Kidney (tissue), 14 donors: Measurements from ENCODE around the gene TAF4B. TPM values are rescaled to one million over a fixed set of nuclear protein-coding genes. Genes with fewer than 3 reads are reported as not detected.

Source experiments
- DNase-seq, 5 donors: peaks; one replicate each; pipeline ENCODE4 v3.0.0-alpha.2; 2013 to 2020
- FAIRE-seq: peaks from 2 replicates; lab custom pipeline; 2012; peaks lifted over from hg19 to GRCh38; lab: Jason Lieb, UNC
- H3K27ac ChIP-seq, 2 donors: one replicate each; pipeline ENCODE4 v1.7.0; 2013; ENCODE audit warnings: low read depth in 2 of 2, low read length in 2 of 2, inconsistent platforms in 1 of 2
- H3K27me3 ChIP-seq: one replicate; pipeline ENCODE4 v1.7.1; 2013; ENCODE audit warnings: low read length, inconsistent platforms; ENCODE audit not compliant: control insufficient read depth, insufficient read depth
- H3K36me3 ChIP-seq, 3 donors: one replicate each; pipeline versions ENCODE4 v1.7.0 to v1.7.1; 2013; ENCODE audit warnings: low read length in 3 of 3, control low read depth in 1 of 3, inconsistent platforms in 1 of 3; ENCODE audit not compliant: insufficient read depth in 3 of 3, control insufficient read depth in 2 of 3
- H3K4me1 ChIP-seq, 3 donors: one replicate each; pipeline versions ENCODE4 v1.7.0 to v1.7.1; 2013; ENCODE audit warnings: low read length in 3 of 3, inconsistent platforms in 1 of 3, low read depth in 1 of 3; ENCODE audit not compliant: control insufficient read depth in 2 of 3, insufficient read depth in 2 of 3
- H3K4me3 ChIP-seq, 3 donors: one replicate each; pipeline versions ENCODE4 v1.7.0 to v1.8.1; 2013; ENCODE audit warnings: low read length in 3 of 3, control low read depth in 1 of 3, inconsistent platforms in 1 of 3
- H3K9ac ChIP-seq, 3 donors: one replicate each; pipeline versions ENCODE4 v1.7.0 to v1.7.1; 2013; ENCODE audit warnings: low read length in 3 of 3, control low read depth in 1 of 3, inconsistent platforms in 1 of 3
- H3K9me3 ChIP-seq, 3 donors: one replicate each; pipeline versions ENCODE4 v1.7.0 to v1.7.1; 2013; ENCODE audit warnings: low read length in 3 of 3, control low read depth in 1 of 3, inconsistent platforms in 1 of 3; ENCODE audit not compliant: control insufficient read depth in 2 of 3, insufficient read depth in 1 of 3
- CTCF ChIP-seq: IDR thresholded peaks from 3 replicates; pipeline ENCODE4 v1.5.1; 2012; ENCODE audit warnings: mild to moderate bottlenecking, moderate library complexity, borderline replicate concordance; ENCODE audit not compliant: insufficient read depth; ENCODE audit errors: extremely low read depth
- intact Hi-C: fragments of 100-400 bp; cut with DNase I; formaldehyde crosslinking; loops from one replicate; pipeline ENCODE4 v1.11.1; 2022
- polyA plus RNA-seq: library from polyadenylated mRNA; stranded (reverse); fragments of 350-450 nt; fragmentation: Illumina TruSeq; extraction: RNeasy Lipid Tissue Mini Kit (QIAGEN cat#74804); gene quantifications from one replicate; pipeline ENCODE4 v1.2.3, GENCODE V29; 2014; ENCODE audit warnings: low read depth, low replicate concordance; ENCODE audit not compliant: insufficient read depth
- total RNA-seq: library from RNA; stranded (reverse); fragmentation: NEBNext Ultra II Directional; extraction: Animal tissue kit (Norgen Biotek cat#: 25700); gene quantifications from one replicate; pipeline ENCODE4 v1.2.1, GENCODE V29; 2021
- donor health status: control.
- donor health status: control.
- donor health status: control.
- donor health status: control.
- donor health status: control.
- donor health status: DM: yes; HTN: yes; CAD: no.
- donor health status: Normal renal cell carcinoma (clear cell type).

The TAF4B gene
- total and polyA plus RNA-seq, 2 donors from 2014 or later, result 1.7 to 4.9 TPM

GRCh38 chr18:26327062-26327461 lies 100.8 kb downstream of the TAF4B start:
- DNase-seq, result no peak
- no peak for TF ChIP-seq CTCF
- Histone ChIP-seq H3K27ac (no peak overlapping the region), H3K4me3 (no peak overlapping the region), H3K9ac (no peak overlapping the region), H3K36me3 (peaks cover 0 to 2% (median 0%) of the 10 kb centered on the region in 3 donors), H3K27me3 (no peaks in the 10 kb centered on the region), H3K4me1 (no peaks in the 10 kb centered on the region), H3K9me3 (no peaks in the 10 kb centered on the region)
- intact Hi-C loops, result no loop called here
- no peak for FAIRE-seq

GRCh38 chr18:26332991-26333390 lies 106.7 kb downstream of the TAF4B start:
- H3K27ac ChIP-seq, result no peak overlapping the region
- intact Hi-C loops, result no loop called here
- TF ChIP-seq CTCF, result no peak
- no peak overlapping the region for H3K9ac ChIP-seq
- H3K4me1 ChIP-seq, result peaks cover 0 to 13% (median 6%) of the 10 kb centered on the region in 3 donors
- H3K27me3 ChIP-seq, result no peaks in the 10 kb centered on the region
- H3K4me3 ChIP-seq, result no peak overlapping the region
- no peak for FAIRE-seq
- H3K9me3 ChIP-seq, result no peaks in the 10 kb centered on the region
- H3K36me3 ChIP-seq, result peaks cover 0 to 2% (median 0%) of the 10 kb centered on the region in 3 donors
- no peak for DNase-seq

- TF ChIP-seq CTCF, result no peak
- H3K4me1 ChIP-seq, result peaks cover 0 to 13% (median 6%) of the 10 kb centered on the region in 3 donors
- DNase-seq (peak in 2 of 5 donors; percentile 18 to 58), FAIRE-seq (no peak)
- intact Hi-C loops, result no loop called here
- no peak overlapping the region for H3K4me3 ChIP-seq
- no peaks in the 10 kb centered on the region for H3K27me3 ChIP-seq
- H3K9ac ChIP-seq, result no peak overlapping the region
- H3K27ac ChIP-seq, result peak overlapping the region in 1 of 2 donors; percentile 54
- peaks cover 0 to 2% (median 0%) of the 10 kb centered on the region in 3 donors for H3K36me3 ChIP-seq
- H3K9me3 ChIP-seq, result no peaks in the 10 kb centered on the region
Measured at GRCh38 chr18:26335156-26335555, 108.9 kb downstream of the TAF4B start.
